K562 (cell line): ENCODE measurements around the gene THYN1. TPM values are rescaled to one million over a fixed set of nuclear protein-coding genes. Genes with fewer than 3 reads are reported as not detected.

ENCODE experiments used
- ATAC-seq: fragments of 200-7000 bp; cut with Tn5 transposase; 3 replicates; pipeline ENCODE4 v1.9.1; 2020; ENCODE audit warnings: moderate library complexity
- BruUV-seq: library from RNA; stranded (reverse); fragments of 400-500 nt; replicated peaks from 2 replicates; lab custom pipeline; 2021; lab: Mats Ljungman, UMichigan
- CTCF ChIA-PET: fragments of 300-600 bp; formaldehyde crosslinking; extraction: SDS; loops from one replicate; lab custom pipeline; 2021; ENCODE audit warnings: low intra/inter-chr PET ratio; lab: Yijun Ruan, JAX
- POLR2A ChIA-PET: fragments of 300-600, 350-650 bp; sonication (Branson Sonifier 250); formaldehyde crosslinking; extraction: SDS; loops from one replicate; lab custom pipeline; 2021; ENCODE audit warnings: antibody characterized with exemption, inconsistent platforms; lab: Yijun Ruan, JAX
- DNase-seq, 4 experiments: peaks; one replicate each; pipeline versions ENCODE4 v3.0.0 to v3.0.0-alpha.2; 2011 to 2018; ENCODE audit warnings: low spot score in 3 of 4, mixed read lengths in 3 of 4; ENCODE audit errors: extremely low read depth in 1 of 4
- FAIRE-seq: peaks from 2 replicates; lab custom pipeline; 2011; peaks lifted over from hg19 to GRCh38; lab: Jason Lieb, UNC
- H2AFZ ChIP-seq: 2 replicates; pipeline ENCODE4 v1.6.0; 2011; ENCODE audit warnings: low read depth, low read length, control low read depth, inconsistent platforms
- H3K27ac ChIP-seq: fragments of 200-600 bp; 3 replicates; pipeline ENCODE4 v1.8.0; 2011; ENCODE audit warnings: low read depth, mild to moderate bottlenecking, control low read depth, inconsistent platforms, low read length, moderate library complexity, mixed read lengths; ENCODE audit errors: extremely low read depth
- H3K27me3 ChIP-seq, 2 experiments: fragments of 300-600 bp in 1 of 2; 2 replicates in 1 of 2; 3 replicates in 1 of 2; pipeline versions ENCODE4 v1.6.0 to v1.8.0; 2011; ENCODE audit warnings: inconsistent platforms in 2 of 2, low read length in 2 of 2, mild to moderate bottlenecking in 1 of 2, mixed read lengths in 1 of 2, moderate library complexity in 1 of 2; ENCODE audit not compliant: control insufficient read depth in 2 of 2, insufficient read depth in 2 of 2
- H3K36me3 ChIP-seq: fragments of 300-600 bp; 3 replicates; pipeline ENCODE4 v1.8.0; 2011; ENCODE audit warnings: mild to moderate bottlenecking, low read length, inconsistent platforms; ENCODE audit not compliant: control insufficient read depth, insufficient read depth
- H3K4me1 ChIP-seq, 2 experiments: fragments of 200-600 bp in 1 of 2; replicated peaks in 1 of 2; 2 replicates in 1 of 2; 3 replicates in 1 of 2; pipeline versions ENCODE4 v1.5.1 to v1.8.0; 2011; ENCODE audit warnings: inconsistent platforms in 2 of 2, low read length in 2 of 2, mild to moderate bottlenecking in 1 of 2, mixed read lengths in 1 of 2, moderate library complexity in 1 of 2; ENCODE audit not compliant: control insufficient read depth in 2 of 2, insufficient read depth in 2 of 2
- H3K4me2 ChIP-seq: 2 replicates; pipeline ENCODE4 v1.6.1; 2011; ENCODE audit warnings: low read length, control low read depth, inconsistent platforms, mixed read lengths; ENCODE audit not compliant: insufficient read depth
- H3K4me3 ChIP-seq: fragments of 200-600 bp; sonication (generic), shearing (Covaris generic); 2 replicates; pipeline ENCODE4 v1.5.1; 2016; ENCODE audit warnings: control low read depth, inconsistent platforms
- H3K79me2 ChIP-seq: fragments of 200-600 bp; 3 replicates; pipeline ENCODE4 v1.8.0; 2011; ENCODE audit warnings: low read length, inconsistent platforms; ENCODE audit not compliant: control insufficient read depth, insufficient read depth
- H3K9ac ChIP-seq, 2 experiments: 2 replicates each; pipeline versions ENCODE4 v1.6.0 to v1.6.1; 2011; ENCODE audit warnings: low read depth in 2 of 2, low read length in 2 of 2, control low read depth in 1 of 2, inconsistent platforms in 1 of 2, mild to moderate bottlenecking in 1 of 2, mixed read lengths in 1 of 2; ENCODE audit not compliant: insufficient read depth in 1 of 2
- H3K9me1 ChIP-seq: one replicate; pipeline ENCODE4 v1.6.0; 2011; ENCODE audit warnings: inconsistent platforms, mild to moderate bottlenecking, low read length, moderate library complexity; ENCODE audit not compliant: control insufficient read depth, insufficient read depth
- H3K9me3 ChIP-seq: replicated peaks from 2 replicates; pipeline ENCODE4 v1.5.1; 2011; ENCODE audit warnings: low read depth, low read length, inconsistent platforms; ENCODE audit not compliant: control insufficient read depth, insufficient read depth
- H4K20me1 ChIP-seq: replicated peaks from 2 replicates; pipeline ENCODE4 v1.6.1; 2011; ENCODE audit warnings: low read length, inconsistent platforms, mixed read lengths; ENCODE audit not compliant: control insufficient read depth, insufficient read depth
- CBFA2T3 ChIP-seq: fragments of 450-650 bp; IDR thresholded peaks from 2 replicates; pipeline ENCODE4 v1.6.1; 2017
- EGR1 ChIP-seq: fragments of 450-650 bp; conservative IDR thresholded peaks from 2 replicates; pipeline ENCODE4 v1.6.1; 2017; ENCODE audit warnings: mild to moderate bottlenecking
- EZH2 ChIP-seq: IDR thresholded peaks from 2 replicates; pipeline ENCODE4 v1.6.1; 2012; ENCODE audit warnings: low read depth, mild to moderate bottlenecking, inconsistent platforms, low read length, borderline replicate concordance
- NCOA4 ChIP-seq: fragments of 450-650 bp; IDR thresholded peaks from 2 replicates; pipeline ENCODE4 v1.6.1; 2018; ENCODE audit warnings: mild to moderate bottlenecking; ENCODE audit not compliant: partially characterized antibody
- PHF8 ChIP-seq: fragments of 200-600 bp; sonication (generic); IDR thresholded peaks from 2 replicates; pipeline ENCODE4 v1.6.1; 2012; ENCODE audit warnings: mixed run types, mild to moderate bottlenecking, inconsistent platforms, low read length, moderate library complexity, borderline replicate concordance
- SIN3A ChIP-seq, 2 experiments: fragments of 150-350 bp in 1 of 2; IDR thresholded peaks; 2 replicates each; pipeline ENCODE4 v1.6.1; 2011 to 2016; ENCODE audit warnings: borderline replicate concordance in 2 of 2, low read depth in 2 of 2, low read length in 2 of 2, mild to moderate bottlenecking in 2 of 2, moderate library complexity in 2 of 2; ENCODE audit not compliant: control insufficient read depth in 1 of 2
- TAF1 ChIP-seq: IDR thresholded peaks from 2 replicates; pipeline ENCODE4 v1.6.1; 2011; ENCODE audit warnings: mild to moderate bottlenecking, low read length, moderate library complexity; ENCODE audit not compliant: insufficient read depth, control insufficient read depth, severe bottlenecking; ENCODE audit errors: extremely low read depth
- TCF7 ChIP-seq: sonication (generic); IDR thresholded peaks from 2 replicates; pipeline ENCODE4 v1.6.1; 2016; ENCODE audit warnings: antibody characterized with exemption, borderline replicate concordance
- ZC3H11A ChIP-seq: IDR thresholded peaks from 2 replicates; pipeline ENCODE4 v1.6.1; 2012; ENCODE audit warnings: low read depth, low read length, improper control_type of control experiment
- ZC3H8 ChIP-seq: fragments of 450-650 bp; IDR thresholded peaks from 2 replicates; pipeline ENCODE4 v1.6.1; 2017
- ZNF174 ChIP-seq: fragments of 250-450 bp; sonication (Bioruptor Pico); IDR thresholded peaks from 2 replicates; pipeline ENCODE4 v1.4.0; 2020; ENCODE audit warnings: mild to moderate bottlenecking
- ZSCAN32 ChIP-seq: fragments of 450-650 bp; formaldehyde crosslinking; IDR thresholded peaks from 2 replicates; pipeline ENCODE4 v1.4.0; 2020; ENCODE audit warnings: mild to moderate bottlenecking, moderate library complexity
- WGBS: fragments of 100-300 bp; shearing (Covaris generic); methylation state at CpG from one replicate; pipeline ENCODE4 v1.1.6; 2016; ENCODE audit warnings: low coverage, mixed read lengths; ENCODE audit not compliant: insufficient coverage; ENCODE audit errors: missing lambda C conversion rate; 5-methylcytosine and 5-hydroxymethylcytosine counted together
- in situ Hi-C: fragments of 300-500 bp; cut with MboI; formaldehyde crosslinking; loops from 4 replicates; pipeline ENCODE4 v1.15.0; 2018; ENCODE audit warnings: inconsistent platforms, mixed read lengths
- intact Hi-C: fragments of 100-400 bp; cut with micrococcal nuclease; formaldehyde crosslinking; loops from 2 replicates; pipeline ENCODE4 v1.14.2; 2022
- polyA plus RNA-seq, 8 experiments: library from polyadenylated mRNA; depleted of rRNA in 4 of 8; stranded (reverse) in 5 of 8; unstranded in 3 of 8; fragments of >200 nt; fragmentation: Nextera tagmentation in 2 of 8; fragmentation: Illumina TruSeq in 1 of 8; extraction: Ambion mirVana in 2 of 8; extraction: Trizol in 1 of 8; gene quantifications; 2 replicates each; pipeline versions ENCODE4 v1.2.1 to v1.2.3, GENCODE V29; 2011 to 2014; ENCODE audit warnings: inconsistent platforms in 1 of 8, missing spikeins in 1 of 8
- total RNA-seq, 7 experiments: library from RNA; depleted of rRNA in 6 of 7; stranded (reverse); fragments of >200 nt in 6 of 7; fragmentation: Illumina TruSeq in 2 of 7; extraction: Trizol in 2 of 7; gene quantifications; 2 replicates each; pipeline versions ENCODE4 v1.2.1 to v1.2.3, GENCODE V29; 2011 to 2021; ENCODE audit warnings: low replicate concordance in 1 of 7
- TF ChIP-seq, protein P1 (sequence below), 3 experiments: fragments of 200-800 bp in 1 of 3; sonication (Bioruptor generic) in 1 of 3; sonication (generic) in 1 of 3; formaldehyde crosslinking in 1 of 3; IDR thresholded peaks; 2 replicates each; pipeline versions ENCODE4 v1.6.1 to v1.8.0; 2016 to 2022; ENCODE audit warnings: mild to moderate bottlenecking in 2 of 3, missing compliant biosample characterization in 2 of 3, missing genetic modification characterization in 2 of 3, missing genetic modification reagents in 1 of 3
- TF ChIP-seq, protein P2 (sequence below): fragments of 450-650 bp; IDR thresholded peaks from 2 replicates; pipeline ENCODE4 v1.7.0; 2016; ENCODE audit warnings: borderline replicate concordance
- TF ChIP-seq, protein P3 (sequence below): sonication (generic); formaldehyde crosslinking; IDR thresholded peaks from 2 replicates; pipeline ENCODE4 v1.8.0; 2022; ENCODE audit warnings: mild to moderate bottlenecking, missing genetic modification reagents, borderline replicate concordance
- TF ChIP-seq, protein P4 (sequence below): fragments of 250-450 bp; sonication (Bioruptor Pico); IDR thresholded peaks from 2 replicates; pipeline ENCODE4 v1.5.1; 2021; ENCODE audit warnings: mild to moderate bottlenecking

Gene THYN1
- total and polyA plus RNA-seq, 9 of the 15 experiments (the other 6 are each of a cell fraction or from before 2014, with no cell fraction given), result 54.9 to 279 (median 104) TPM

DNA sequence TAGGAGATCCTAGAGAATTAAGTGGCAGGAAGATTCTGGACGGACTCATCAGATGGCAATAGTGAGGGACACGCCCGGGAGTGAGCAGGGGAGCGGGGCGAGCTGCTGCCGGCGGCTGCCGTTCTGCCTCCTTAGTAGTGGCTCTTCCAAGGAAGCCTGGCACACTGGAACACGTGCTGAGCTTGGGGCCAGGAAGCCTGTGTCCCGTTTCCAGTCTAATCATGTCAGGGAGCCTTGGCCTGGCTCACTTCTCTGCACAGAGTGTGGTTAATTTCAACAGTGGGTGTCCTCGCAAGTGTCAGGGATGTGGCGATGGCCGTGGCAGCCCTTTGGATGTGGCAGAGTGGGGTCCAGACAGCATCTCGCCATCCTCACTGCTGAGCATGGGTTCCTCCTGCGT, 39.5 kb upstream of the THYN1 start:
- Histone ChIP-seq H3K27me3 (peaks cover 18 to 34% of the 10 kb centered on the region in 2 experiments), H3K9ac (no peak overlapping the region), H3K79me2 (no peaks in the 10 kb centered on the region), H3K4me3 (no peak overlapping the region), H3K9me1 (no peaks in the 10 kb centered on the region), H3K9me3 (no peaks in the 10 kb centered on the region), H3K36me3 (no peaks in the 10 kb centered on the region), H3K4me1 (peaks cover 5 to 9% of the 10 kb centered on the region in 2 experiments; a peak in 3 of 5 replicates), H3K27ac (no peak overlapping the region), H2AFZ (no peak overlapping the region), H4K20me1 (no peaks in the 10 kb centered on the region; the same call in 1 of the 2 replicates), H3K4me2 (no peak overlapping the region)
- ChIA-PET POLR2A (interaction anchor here (0.7 kb wide), 1 partner anchor 23 kb away, joined by 3 read pairs; no protein-coding TSS in a partner anchor), CTCF (no interaction called here)
- no peak for ATAC-seq
- intact Hi-C loops (no loop called here), in situ Hi-C loops (no loop called here)
- BruUV-seq, result no TSS peak
- FAIRE-seq, result no peak
- WGBS, result 9% methylated on average over 15 of the region's 15 CpGs
- no peak for DNase-seq
- TF ChIP-seq PHF8 (no peak), CBFA2T3 (no peak), TAF1 (no peak), ZC3H8 (no peak), ZNF174 (CRISPR knock-in tag) (no peak), EZH2 (no peak), EGR1 (no peak), TCF7 (no peak), ZSCAN32 (CRISPR knock-in tag) (no peak), NCOA4 (no peak), SIN3A (IDR thresholded peaks at IDR 0.05; ENCODE audit: borderline replicate concordance in 2 of 2, control insufficient read depth in 1 of 2, low read depth in 2 of 2, low read length in 2 of 2) (no peak), ZC3H11A (no peak)
- TF ChIP-seq, protein P1, sequence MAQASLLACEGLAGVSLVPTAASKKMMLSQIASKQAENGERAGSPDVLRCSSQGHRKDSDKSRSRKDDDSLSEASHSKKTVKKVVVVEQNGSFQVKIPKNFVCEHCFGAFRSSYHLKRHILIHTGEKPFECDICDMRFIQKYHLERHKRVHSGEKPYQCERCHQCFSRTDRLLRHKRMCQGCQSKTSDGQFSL (CRISPR knock-in tag; IDR thresholded peaks at IDR 0.05), result no peak
- TF ChIP-seq, protein P1 (tag; IDR thresholded peaks at IDR 0.05), result no peak
- TF ChIP-seq, protein P2, sequence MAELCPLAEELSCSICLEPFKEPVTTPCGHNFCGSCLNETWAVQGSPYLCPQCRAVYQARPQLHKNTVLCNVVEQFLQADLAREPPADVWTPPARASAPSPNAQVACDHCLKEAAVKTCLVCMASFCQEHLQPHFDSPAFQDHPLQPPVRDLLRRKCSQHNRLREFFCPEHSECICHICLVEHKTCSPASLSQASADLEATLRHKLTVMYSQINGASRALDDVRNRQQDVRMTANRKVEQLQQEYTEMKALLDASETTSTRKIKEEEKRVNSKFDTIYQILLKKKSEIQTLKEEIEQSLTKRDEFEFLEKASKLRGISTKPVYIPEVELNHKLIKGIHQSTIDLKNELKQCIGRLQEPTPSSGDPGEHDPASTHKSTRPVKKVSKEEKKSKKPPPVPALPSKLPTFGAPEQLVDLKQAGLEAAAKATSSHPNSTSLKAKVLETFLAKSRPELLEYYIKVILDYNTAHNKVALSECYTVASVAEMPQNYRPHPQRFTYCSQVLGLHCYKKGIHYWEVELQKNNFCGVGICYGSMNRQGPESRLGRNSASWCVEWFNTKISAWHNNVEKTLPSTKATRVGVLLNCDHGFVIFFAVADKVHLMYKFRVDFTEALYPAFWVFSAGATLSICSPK, result no peak
- TF ChIP-seq, protein P3, sequence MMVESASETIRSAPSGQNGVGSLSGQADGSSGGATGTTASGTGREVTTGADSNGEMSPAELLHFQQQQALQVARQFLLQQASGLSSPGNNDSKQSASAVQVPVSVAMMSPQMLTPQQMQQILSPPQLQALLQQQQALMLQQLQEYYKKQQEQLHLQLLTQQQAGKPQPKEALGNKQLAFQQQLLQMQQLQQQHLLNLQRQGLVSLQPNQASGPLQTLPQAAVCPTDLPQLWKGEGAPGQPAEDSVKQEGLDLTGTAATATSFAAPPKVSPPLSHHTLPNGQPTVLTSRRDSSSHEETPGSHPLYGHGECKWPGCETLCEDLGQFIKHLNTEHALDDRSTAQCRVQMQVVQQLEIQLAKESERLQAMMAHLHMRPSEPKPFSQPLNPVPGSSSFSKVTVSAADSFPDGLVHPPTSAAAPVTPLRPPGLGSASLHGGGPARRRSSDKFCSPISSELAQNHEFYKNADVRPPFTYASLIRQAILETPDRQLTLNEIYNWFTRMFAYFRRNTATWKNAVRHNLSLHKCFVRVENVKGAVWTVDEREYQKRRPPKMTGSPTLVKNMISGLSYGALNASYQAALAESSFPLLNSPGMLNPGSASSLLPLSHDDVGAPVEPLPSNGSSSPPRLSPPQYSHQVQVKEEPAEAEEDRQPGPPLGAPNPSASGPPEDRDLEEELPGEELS, result no peak
- TF ChIP-seq, protein P4, sequence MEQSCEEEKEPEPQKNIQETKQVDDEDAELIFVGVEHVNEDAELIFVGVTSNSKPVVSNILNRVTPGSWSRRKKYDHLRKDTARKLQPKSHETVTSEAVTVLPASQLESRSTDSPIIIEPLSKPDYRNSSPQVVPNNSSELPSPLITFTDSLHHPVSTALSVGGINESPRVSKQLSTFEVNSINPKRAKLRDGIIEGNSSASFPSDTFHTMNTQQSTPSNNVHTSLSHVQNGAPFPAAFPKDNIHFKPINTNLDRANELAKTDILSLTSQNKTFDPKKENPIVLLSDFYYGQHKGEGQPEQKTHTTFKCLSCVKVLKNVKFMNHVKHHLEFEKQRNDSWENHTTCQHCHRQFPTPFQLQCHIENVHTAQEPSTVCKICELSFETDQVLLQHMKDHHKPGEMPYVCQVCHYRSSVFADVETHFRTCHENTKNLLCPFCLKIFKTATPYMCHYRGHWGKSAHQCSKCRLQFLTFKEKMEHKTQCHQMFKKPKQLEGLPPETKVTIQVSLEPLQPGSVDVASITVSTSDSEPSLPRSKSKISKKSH, result no peak
